HG03460 (cell line): Measurements from ENCODE around the gene RAE1.
"Not testable (repeated sequence)": the region's sequence is repeated elsewhere in the genome, so short reads cannot be mapped to it uniquely, and the experiment has no call there.

Experiments used
- ATAC-seq: cut with Tn5 transposase; IDR thresholded peaks from one replicate; pipeline ENCODE4 v1.9.1; 2021; ENCODE audit not compliant: unreplicated experiment

The RAE1 gene

DNA sequence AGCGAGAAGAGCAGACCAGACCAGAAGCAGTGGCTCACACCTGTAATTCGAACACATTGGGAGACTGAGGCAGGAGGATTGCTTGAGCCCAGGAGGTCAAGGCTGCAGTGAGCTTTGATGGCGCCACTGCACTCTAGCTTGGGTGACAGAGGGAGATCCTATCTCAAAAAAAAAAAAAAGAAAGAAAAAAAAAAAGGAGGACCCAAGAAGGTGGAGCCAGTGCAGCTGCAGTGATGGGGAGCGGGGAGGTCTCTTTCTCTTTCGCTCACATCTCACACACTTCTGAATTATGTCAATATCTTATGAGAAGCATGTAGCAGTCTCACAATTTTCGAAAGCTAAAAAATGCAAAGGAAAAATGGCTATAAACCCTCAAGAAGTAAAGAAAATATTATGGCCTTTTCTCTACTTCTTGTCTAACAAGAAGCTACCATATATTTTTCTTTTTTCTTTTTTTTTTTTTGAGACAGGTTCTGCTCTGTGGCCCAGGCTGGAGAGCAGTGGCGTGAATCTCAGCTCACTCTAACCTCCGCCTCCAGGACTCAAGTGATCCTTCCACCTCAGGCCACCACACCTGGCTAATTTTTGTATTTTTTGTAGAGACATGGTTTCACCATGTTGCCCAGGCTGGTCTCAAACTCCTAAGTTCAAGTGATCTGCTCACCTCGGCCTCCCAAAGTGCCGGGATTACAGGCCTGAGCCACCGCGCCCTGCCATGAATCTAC lies 25.3 kb upstream of the RAE1 start:
- no peak for ATAC-seq

- no peak for ATAC-seq
Measured at GRCh38 chr20:57326667-57327455, 24.2 kb upstream of the RAE1 start.

- no peak for ATAC-seq
Measured at GRCh38 chr20:57327820-57328219, 23.2 kb upstream of the RAE1 start.

- no peak for ATAC-seq
Measured at GRCh38 chr20:57329608-57330221, 21.3 kb upstream of the RAE1 start, which contains the start of gene SPO11. TSS of gene SPO11 (plus strand) at chr20:57329803. CDS start at chr20:57329868, 65 bp downstream.

DNA sequence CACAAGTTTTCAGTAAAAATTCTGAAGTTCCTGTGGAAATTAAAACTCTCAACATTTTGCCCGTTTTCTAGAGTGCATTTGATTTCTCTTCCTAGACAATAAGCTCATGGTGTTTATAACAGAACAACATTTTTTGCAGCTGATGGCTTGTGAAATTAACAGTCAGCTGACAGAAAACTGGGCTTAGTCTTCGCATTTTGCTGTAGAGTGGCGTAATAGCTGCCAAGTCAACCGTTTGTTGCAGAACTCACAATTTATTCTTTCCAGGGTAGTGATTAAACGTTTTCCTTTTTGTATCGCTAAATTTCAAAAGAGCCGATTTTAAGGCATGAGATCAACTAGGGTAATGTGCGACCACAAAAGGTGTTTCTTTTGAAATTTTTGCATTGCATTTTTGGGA lies 20.1 kb upstream of the RAE1 start:
- no peak for ATAC-seq

DNA sequence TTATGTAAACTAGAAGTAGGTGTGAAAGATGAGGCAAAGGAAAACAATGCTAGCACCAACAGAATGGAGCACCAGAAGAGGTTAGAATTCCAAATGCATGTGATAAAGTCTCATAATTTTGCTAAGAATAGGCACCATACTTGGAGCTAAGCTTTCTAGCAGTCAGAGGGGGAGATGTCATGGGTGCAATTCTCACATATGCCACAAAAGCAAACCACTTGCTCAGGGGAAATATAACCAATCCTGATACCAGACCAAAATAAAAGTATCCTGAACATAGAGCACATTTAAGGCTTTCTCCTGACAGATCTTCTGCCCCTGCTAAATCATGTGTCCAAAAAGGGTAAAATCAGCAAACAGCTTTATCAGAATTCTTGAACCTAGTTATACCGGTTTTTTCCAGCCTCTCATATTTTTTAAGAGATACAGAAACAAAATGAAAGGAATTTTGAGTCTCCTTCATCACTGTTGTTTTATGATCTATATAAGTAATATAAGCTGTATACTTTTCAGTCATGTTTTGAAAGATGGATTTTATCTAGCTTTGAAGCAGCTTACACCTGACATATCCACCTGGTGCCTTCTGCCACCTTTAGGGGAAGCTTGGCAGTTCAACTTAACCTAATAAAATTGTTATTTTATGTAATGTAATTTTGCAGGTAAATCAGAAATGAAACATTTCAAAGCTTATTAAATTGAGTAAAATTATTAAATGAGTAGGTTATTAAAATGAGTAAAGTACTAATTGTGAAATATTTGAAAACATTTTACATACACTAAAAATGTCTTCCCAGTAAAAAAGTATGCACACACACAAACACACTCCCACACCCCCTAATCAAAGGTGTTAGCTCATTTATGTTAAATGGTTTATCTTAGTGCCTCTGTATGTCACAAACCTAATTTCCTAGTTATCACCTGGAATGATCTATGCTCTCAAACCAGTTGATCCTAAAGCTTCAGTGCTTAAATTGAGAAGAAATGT lies 18.7 kb upstream of the RAE1 start:
- no peak for ATAC-seq

- ATAC-seq: no peak
Measured at GRCh38 chr20:57335392-57335791, 15.7 kb upstream of the RAE1 start.

DNA sequence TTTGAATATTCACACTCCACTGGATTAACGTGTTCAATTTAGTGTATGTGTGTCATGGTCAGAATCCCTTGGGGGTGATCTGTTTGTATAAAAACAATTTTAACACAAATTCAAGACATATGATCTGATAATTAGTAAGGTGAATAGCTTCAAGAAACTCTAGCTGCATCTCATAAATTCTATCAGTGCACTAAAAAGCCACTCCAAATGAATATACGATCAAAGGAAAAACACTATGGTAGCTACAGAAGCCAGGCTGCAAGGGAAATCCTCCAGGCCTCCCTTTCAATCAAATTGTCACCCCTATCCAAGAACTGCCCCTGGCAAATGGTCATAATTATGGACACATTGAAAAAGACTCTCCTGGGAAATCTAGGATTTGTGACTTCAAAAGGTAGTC lies 9.4 kb upstream of the RAE1 start:
- no peak for ATAC-seq

- no peak for ATAC-seq
Measured at GRCh38 chr20:57342829-57343228, 8.2 kb upstream of the RAE1 start.

GRCh38 chr20:57346477-57346876 lies 4.6 kb upstream of the RAE1 start:
- no peak for ATAC-seq

DNA sequence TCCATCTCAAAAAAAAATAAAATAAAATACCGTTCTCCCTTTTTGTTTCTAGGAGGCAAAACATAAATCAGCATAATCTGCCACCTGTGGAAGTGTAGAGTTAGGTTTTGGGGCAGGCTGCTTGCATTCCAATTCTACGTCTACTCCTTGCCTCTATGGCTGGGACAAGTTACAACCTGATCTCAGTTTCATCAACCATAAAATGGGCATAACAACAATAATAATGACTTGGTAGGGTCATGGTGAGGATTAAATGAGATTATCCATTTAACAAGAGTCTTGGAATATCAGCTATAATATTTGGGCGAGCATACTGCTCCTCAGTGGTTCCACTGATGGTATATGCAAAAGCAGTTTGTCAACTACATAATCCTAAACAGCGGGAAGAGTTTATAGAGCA lies 3.7 kb upstream of the RAE1 start:
- ATAC-seq: no peak

- not testable (repeated sequence) for ATAC-seq
Measured at GRCh38 chr20:57348200-57348921, 2.7 kb upstream of the RAE1 start.

DNA sequence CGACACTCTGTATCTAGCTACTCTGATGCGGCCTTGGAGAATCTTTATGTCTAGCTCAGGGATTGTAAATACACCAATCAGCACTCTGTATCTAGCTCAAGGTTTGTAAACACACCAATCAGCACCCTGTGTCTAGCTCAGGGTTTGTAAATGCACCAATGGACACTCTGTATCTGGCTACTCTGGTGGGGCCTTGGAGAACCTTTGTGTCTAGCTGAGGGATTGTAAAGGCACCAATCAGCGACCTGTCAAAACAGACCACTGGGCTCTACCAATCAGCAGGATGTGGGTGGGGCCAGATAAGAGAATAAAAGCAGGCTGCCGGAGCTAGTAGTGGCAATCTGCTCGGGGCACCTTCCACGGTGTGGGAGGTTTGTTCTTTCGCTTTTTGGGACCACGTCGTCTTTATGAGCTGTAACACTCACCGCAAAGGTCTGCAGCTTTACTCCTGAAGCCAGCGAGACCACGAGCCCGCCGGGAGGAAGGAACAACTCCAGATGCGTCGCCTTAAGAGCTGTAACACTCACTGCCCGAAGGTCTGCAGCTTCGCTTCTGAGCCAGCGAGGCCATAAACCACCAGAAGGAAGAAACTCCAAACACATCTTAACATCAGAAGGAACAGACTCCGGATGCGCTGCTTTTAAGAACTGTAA lies 2.0 kb upstream of the RAE1 start:
- ATAC-seq: not testable (repeated sequence)

GRCh38 chr20:57350081-57350710 lies 859 bp upstream of the RAE1 start:
- no peak for ATAC-seq

DNA sequence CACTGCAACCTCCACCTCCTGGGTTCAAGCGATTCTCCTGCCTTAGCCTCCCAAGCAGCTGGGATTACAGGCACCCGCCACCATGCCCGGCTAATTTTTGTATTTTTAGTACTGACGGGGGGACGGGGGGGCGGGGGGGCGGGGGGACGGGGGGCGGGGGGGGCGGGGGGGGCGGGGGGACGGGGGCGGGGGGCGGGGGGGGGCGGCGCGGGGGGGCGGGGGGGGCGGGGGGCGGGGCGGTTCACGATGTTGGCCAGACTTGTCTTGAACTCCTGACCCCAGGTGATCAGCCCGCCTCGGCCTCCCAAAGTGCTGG lies 371 bp upstream of the RAE1 start:
- ATAC-seq: not testable (repeated sequence)

GRCh38 chr20:57352305-57352704 lies 1.2 kb downstream of the RAE1 start:
- ATAC-seq: no peak

DNA sequence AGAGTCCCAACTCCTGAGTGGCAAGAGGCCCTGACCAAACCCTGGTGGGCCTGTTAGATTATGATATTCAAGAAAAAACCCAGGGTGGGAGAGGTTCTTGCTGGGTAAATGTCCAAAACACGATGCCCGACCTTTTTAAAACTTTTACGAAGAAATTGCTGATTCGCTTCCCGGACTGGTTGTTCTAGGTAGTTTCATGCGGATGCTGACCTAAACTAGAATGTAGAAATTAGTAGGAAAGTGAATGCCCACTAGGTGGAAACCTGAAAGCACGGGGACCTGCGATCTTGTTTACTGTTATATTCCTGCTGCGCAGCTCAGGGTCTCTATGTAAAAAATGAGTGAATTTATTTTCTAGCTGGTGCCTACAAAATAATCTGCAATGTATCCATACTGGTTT lies 2.3 kb downstream of the RAE1 start:
- ATAC-seq: no peak

GRCh38 chr20:57361517-57361916 lies 10.5 kb downstream of the RAE1 start:
- ATAC-seq: no peak

GRCh38 chr20:57364451-57364850 lies 13.4 kb downstream of the RAE1 start:
- ATAC-seq: no peak
